Measurements from ENCODE around the gene DENND6B.

DNA sequence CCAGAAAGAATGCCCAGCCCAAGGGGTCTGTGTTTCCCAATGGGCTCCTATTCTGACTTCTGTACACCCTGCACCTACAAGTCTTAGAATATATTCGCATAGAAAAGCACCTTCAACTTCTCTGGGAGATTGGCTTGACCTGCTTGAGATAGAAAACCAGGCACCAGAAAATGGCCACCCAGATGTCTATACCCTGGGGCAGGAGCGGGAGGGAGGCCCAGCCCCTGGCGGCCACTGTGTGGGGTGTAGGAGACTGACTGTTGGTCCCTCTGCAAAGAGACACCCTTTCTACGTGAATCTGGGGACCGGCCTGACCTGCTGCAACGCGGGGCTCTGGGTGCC, 8.5 kb downstream of the DENND6B start:
- TF ChIP-seq TOX (CRISPR knock-in tag; IDR thresholded peaks at IDR 0.05; ENCODE audit: borderline replicate concordance) (no peak), RARB (CRISPR knock-in tag; IDR thresholded peaks at IDR 0.05) (no peak), OSR1 (CRISPR knock-in tag; IDR thresholded peaks at IDR 0.05) (no peak), PATZ1 (CRISPR knock-in tag; IDR thresholded peaks at IDR 0.05; ENCODE audit: borderline replicate concordance) (no peak), CREB5 (CRISPR knock-in tag; IDR thresholded peaks at IDR 0.05; ENCODE audit: low read depth) (no peak), ISL1 (CRISPR knock-in tag; IDR thresholded peaks at IDR 0.05) (no peak), ZNF70 (CRISPR knock-in tag; IDR thresholded peaks at IDR 0.05) (no peak)
